ENCODE results near the gene COG1. TPM values are rescaled to one million over a fixed set of nuclear protein-coding genes. Genes with fewer than 3 reads are reported as not detected.

Gene COG1
- total and polyA plus RNA-seq, 12 donors, result 27.1 to 97.2 (median 58.0) TPM

GRCh38 chr17:73208139-73208827 is 15.4 kb downstream of the COG1 start:
- Histone ChIP-seq H3K27me3 (no peaks in the 10 kb centered on the region), H3K9me3 (no peaks in the 10 kb centered on the region), H3K27ac (peak overlapping the region in 1 of 10 donors; percentile 16), H3K36me3 (peaks cover 0 to 87% (median 45%) of the 10 kb centered on the region in 9 donors), H3K4me3 (no peak overlapping the region), H3K4me1 (peaks cover 2 to 29% (median 8%) of the 10 kb centered on the region in 9 donors)
- no peak for TF ChIP-seq CTCF (IDR thresholded peaks at IDR 0.05)
- DNase-seq (no peak), ATAC-seq (peak in 5 of 8 donors; percentile 18 to 65 (median 51))
- intact Hi-C loops (cut with DNase I), result no loop called here
- 76% methylated on average over 16 of the region's 16 CpGs for WGBS, 2 donors

- Histone ChIP-seq H3K9me3 (no peaks in the 10 kb centered on the region), H3K4me1 (peaks cover 0 to 19% (median 0%) of the 10 kb centered on the region in 9 donors), H3K27ac (no peak overlapping the region), H3K27me3 (no peaks in the 10 kb centered on the region), H3K4me3 (no peak overlapping the region), H3K36me3 (peaks cover 0 to 83% (median 38%) of the 10 kb centered on the region in 9 donors)
- ATAC-seq, result peak in 2 of 8 donors; percentile 32 to 42
- no peak for DNase-seq
- intact Hi-C loops (cut with DNase I), result no loop called here
- 93 to 96% methylated on average over 13 of the region's 13 CpGs for WGBS, 2 donors
- no peak for TF ChIP-seq CTCF (IDR thresholded peaks at IDR 0.05)
Observed at GRCh38 chr17:73209436-73209835, 16.6 kb downstream of the COG1 start.

- peak in 3 of 9 donors; percentile 10 to 25 (median 20) for TF ChIP-seq CTCF (IDR thresholded peaks at IDR 0.05)
- Histone ChIP-seq H3K9me3 (no peaks in the 10 kb centered on the region), H3K4me3 (no peak overlapping the region), H3K36me3 (peaks cover 0 to 83% (median 34%) of the 10 kb centered on the region in 9 donors), H3K4me1 (peaks cover 0 to 19% (median 0%) of the 10 kb centered on the region in 9 donors), H3K27ac (no peak overlapping the region), H3K27me3 (no peaks in the 10 kb centered on the region)
- DNase-seq (no peak), ATAC-seq (no peak)
- intact Hi-C loops (cut with DNase I), result no loop called here
- 77 to 78% methylated on average over 8 of the region's 8 CpGs for WGBS, 2 donors
Observed at GRCh38 chr17:73210002-73210678, 17.3 kb downstream of the COG1 start.

GRCh38 chr17:73211745-73212144 is 18.9 kb downstream of the COG1 start:
- no peak overlapping the region for H3K4me3 ChIP-seq
- peaks cover 0 to 19% (median 0%) of the 10 kb centered on the region in 9 donors for H3K4me1 ChIP-seq
- ATAC-seq, result no peak
- H3K27me3 ChIP-seq, result no peaks in the 10 kb centered on the region
- TF ChIP-seq CTCF (IDR thresholded peaks at IDR 0.05), result no peak
- no peak for DNase-seq
- no peak overlapping the region for H3K27ac ChIP-seq
- 64 to 65% methylated on average over 13 of the region's 13 CpGs for WGBS, 2 donors
- H3K9me3 ChIP-seq, result no peaks in the 10 kb centered on the region
- H3K36me3 ChIP-seq, result peaks cover 0 to 83% (median 27%) of the 10 kb centered on the region in 9 donors
- intact Hi-C loops (cut with DNase I), result no loop called here
